HuH-7.5 (cell line): ENCODE measurements around the gene CISD2.
"Not testable (repeated sequence)": the region's sequence is repeated elsewhere in the genome, so short reads cannot be mapped to it uniquely, and the experiment has no call there.

Experiments used
- DNase-seq: peaks from one replicate; pipeline ENCODE4 v3.0.0; 2011; ENCODE audit warnings: low spot score

The CISD2 gene

DNA sequence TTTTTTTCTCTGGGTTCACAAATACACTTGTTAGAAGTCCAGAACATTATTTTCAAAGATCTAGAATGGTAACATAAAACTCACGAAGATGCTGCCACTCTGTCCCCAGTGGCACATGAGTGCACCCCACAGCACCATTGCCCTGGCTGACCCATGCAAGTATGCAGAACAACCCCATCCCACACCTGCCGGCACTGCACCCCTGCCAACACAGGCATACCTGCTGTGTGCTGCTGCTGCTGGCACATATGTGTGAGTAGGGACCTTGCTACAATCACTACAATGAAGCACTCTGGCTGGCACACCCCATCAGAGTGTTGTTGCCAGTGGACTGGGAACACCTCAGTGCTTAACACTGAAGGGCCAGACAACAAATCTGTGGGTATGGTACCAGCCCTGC, 66.9 kb downstream of the CISD2 start:
- DNase-seq = no peak

DNA sequence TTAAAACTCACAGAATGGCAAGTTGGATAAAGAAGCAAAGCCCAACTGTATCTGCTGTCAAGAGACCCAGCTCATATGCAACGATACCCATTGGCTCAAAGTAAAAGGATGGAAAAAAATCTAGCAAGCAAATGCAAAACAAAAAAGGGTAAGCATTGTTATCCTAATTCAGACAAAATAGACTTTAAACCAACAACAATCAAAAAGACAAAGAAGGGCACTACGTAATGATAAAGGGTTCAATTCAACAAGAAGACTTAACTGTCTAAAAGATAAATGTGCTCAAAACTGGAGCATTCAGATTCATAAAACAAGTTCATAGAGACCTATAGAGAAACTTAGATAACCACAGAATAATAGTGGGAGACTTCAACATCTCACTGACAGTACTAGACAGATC, 69.3 kb downstream of the CISD2 start:
- DNase-seq = not testable (repeated sequence)
